PC-3 (cell line): Measurements from ENCODE around the gene C3AR1. TPM values are rescaled to one million over a fixed set of nuclear protein-coding genes. Genes with fewer than 3 reads are reported as not detected.

Experiments used
- ATAC-seq: fragments of 200-7000 bp; cut with Tn5 transposase; 2 replicates; pipeline ENCODE4 v1.9.1; 2020; ENCODE audit warnings: mild to moderate bottlenecking, moderate library complexity
- BruUV-seq: library from RNA; stranded (reverse); fragments of 400-500 nt; replicated peaks from 2 replicates; lab custom pipeline; 2021; lab: Mats Ljungman, UMichigan
- CTCF ChIA-PET: fragments of 300-600 bp; sonication (Branson Sonifier 250); formaldehyde crosslinking; loops from one replicate; lab custom pipeline; 2022; ENCODE audit warnings: antibody characterized with exemption; lab: Charles Lee
- POLR2A ChIA-PET: fragments of 300-600 bp; sonication (Branson Sonifier 250); formaldehyde crosslinking; loops from one replicate; lab custom pipeline; 2022; ENCODE audit warnings: antibody characterized with exemption; ENCODE audit not compliant: unreplicated experiment; lab: Charles Lee
- DNase-seq: peaks from one replicate; pipeline ENCODE4 v3.0.0-alpha.2; 2015
- H2AFZ ChIP-seq: fragments of 300-600 bp; sonication (generic); 2 replicates; pipeline ENCODE4 v1.6.0; 2016; ENCODE audit warnings: antibody characterized with exemption, low read length
- H3F3A ChIP-seq: fragments of 300-600 bp; sonication (generic); one replicate; pipeline ENCODE4 v1.6.0; 2017; ENCODE audit warnings: antibody characterized with exemption, low read length, control low read depth, mild to moderate bottlenecking; ENCODE audit not compliant: unreplicated experiment
- H3K27ac ChIP-seq: fragments of 300-600 bp; sonication (generic); 2 replicates; pipeline ENCODE4 v1.5.1; 2016; ENCODE audit warnings: mild to moderate bottlenecking, low read length
- H3K27me3 ChIP-seq: fragments of 300-600 bp; sonication (generic); 2 replicates; pipeline ENCODE4 v1.6.1; 2016; ENCODE audit warnings: low read length, mixed read lengths
- H3K36me3 ChIP-seq: fragments of 300-600 bp; sonication (generic); 2 replicates; pipeline ENCODE4 v1.6.1; 2016; ENCODE audit warnings: low read depth, mixed run types, low read length, mixed read lengths
- H3K4me1 ChIP-seq: fragments of 300-600 bp; sonication (generic); 2 replicates; pipeline ENCODE4 v1.5.1; 2016; ENCODE audit warnings: low read length; ENCODE audit not compliant: insufficient read depth
- H3K4me2 ChIP-seq: fragments of 300-600 bp; sonication (generic); 2 replicates; pipeline ENCODE4 v1.6.0; 2016; ENCODE audit warnings: low read length
- H3K4me3 ChIP-seq: fragments of 300-600 bp; sonication (generic); 2 replicates; pipeline ENCODE4 v1.5.1; 2016; ENCODE audit warnings: mild to moderate bottlenecking, low read length, mixed read lengths
- H3K79me2 ChIP-seq: fragments of 300-600 bp; sonication (generic); 2 replicates; pipeline ENCODE4 v1.6.1; 2017; ENCODE audit warnings: low read length, mixed read lengths
- H3K9ac ChIP-seq: fragments of 300-600 bp; sonication (generic); 2 replicates; pipeline ENCODE4 v1.6.0; 2016; ENCODE audit warnings: mild to moderate bottlenecking, low read length
- H3K9me2 ChIP-seq: fragments of 300-600 bp; sonication (generic); replicated peaks from 2 replicates; pipeline ENCODE4 v1.6.1; 2016; ENCODE audit warnings: mixed run types, low read length, mixed read lengths
- H3K9me3 ChIP-seq: fragments of 300-600 bp; sonication (generic); 2 replicates; pipeline ENCODE4 v1.6.1; 2016; ENCODE audit warnings: low read length, mixed read lengths
- H4K20me1 ChIP-seq: fragments of 300-600 bp; sonication (generic); 2 replicates; pipeline ENCODE4 v1.6.1; 2016; ENCODE audit warnings: low read length, mixed read lengths
- EZH2 ChIP-seq: fragments of 300-600 bp; sonication (generic); IDR thresholded peaks from one replicate; pipeline ENCODE4 v1.6.1; 2017; ENCODE audit warnings: antibody characterized with exemption, mild to moderate bottlenecking, low read length; ENCODE audit not compliant: unreplicated experiment
- EZH2phosphoT487 ChIP-seq: fragments of 300-600 bp; sonication (generic); IDR thresholded peaks from 2 replicates; pipeline ENCODE4 v1.6.1; 2018; ENCODE audit warnings: mild to moderate bottlenecking, antibody characterized with exemption, low read length, borderline replicate concordance
- intact Hi-C: fragments of 100-400 bp; cut with micrococcal nuclease; formaldehyde crosslinking; loops from 2 replicates; pipeline ENCODE4 v1.9.0; 2023
- total RNA-seq: library from RNA; depleted of rRNA; stranded (reverse); fragments of >200 nt; gene quantifications from 2 replicates; pipeline ENCODE4 v1.2.3, GENCODE V29; 2014
- TF ChIP-seq, protein P1 (sequence below): fragments of 300-600 bp; sonication (generic); conservative IDR thresholded peaks from 2 replicates; pipeline ENCODE4 v1.5.1; 2017; ENCODE audit warnings: antibody characterized with exemption, low read depth, mild to moderate bottlenecking, low read length

C3AR1 gene
- total RNA-seq, 1 experiment from 2014 or later, result not detected

DNA sequence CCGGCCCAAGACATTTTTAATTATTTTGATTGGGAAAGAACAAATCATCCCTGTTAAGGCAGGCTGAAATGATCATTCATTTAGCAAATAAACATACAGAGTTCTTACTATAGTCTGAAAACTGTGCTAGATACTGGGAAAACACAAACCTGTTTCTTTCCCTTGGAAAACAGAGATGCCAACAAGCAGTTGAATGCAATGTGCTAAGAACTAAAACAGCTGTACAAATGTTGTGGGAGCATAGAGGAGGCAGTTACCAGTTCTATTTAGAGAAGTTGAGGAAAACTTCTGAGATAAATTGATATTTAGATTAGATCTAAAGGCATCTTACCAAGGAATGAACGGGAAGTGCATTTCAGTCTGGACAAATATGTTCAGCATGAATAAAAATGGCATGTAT lies 12.8 kb upstream of the C3AR1 start:
- Histone ChIP-seq H3F3A (no peaks in the 10 kb centered on the region), H3K4me3 (no peak overlapping the region), H3K27ac (no peak overlapping the region), H3K9ac (no peak overlapping the region), H2AFZ (no peak overlapping the region), H4K20me1 (no peaks in the 10 kb centered on the region), H3K9me3 (no peaks in the 10 kb centered on the region), H3K4me2 (no peak overlapping the region), H3K79me2 (peaks cover 32% of the 10 kb centered on the region), H3K9me2 (no peaks in the 10 kb centered on the region), H3K27me3 (no peaks in the 10 kb centered on the region), H3K36me3 (no peaks in the 10 kb centered on the region), H3K4me1 (peaks cover 29% of the 10 kb centered on the region)
- DNase-seq (no peak), ATAC-seq (no peak)
- intact Hi-C loops, result loop anchor here (1.0 to 5.0 kb wide), 2 partner anchors 33 to 47 kb away; partner anchors contain the start of gene FOXJ2
- no TSS peak for BruUV-seq
- POLR2A ChIA-PET, result no interaction called here
- CTCF ChIA-PET, result interaction anchor here (0.6 to 2.4 kb wide), 2 partner anchors 33 to 389 kb away, joined by 3 to 23 read pairs; no protein-coding TSS in a partner anchor
- TF ChIP-seq EZH2phosphoT487, result no peak
- TF ChIP-seq, protein P1, sequence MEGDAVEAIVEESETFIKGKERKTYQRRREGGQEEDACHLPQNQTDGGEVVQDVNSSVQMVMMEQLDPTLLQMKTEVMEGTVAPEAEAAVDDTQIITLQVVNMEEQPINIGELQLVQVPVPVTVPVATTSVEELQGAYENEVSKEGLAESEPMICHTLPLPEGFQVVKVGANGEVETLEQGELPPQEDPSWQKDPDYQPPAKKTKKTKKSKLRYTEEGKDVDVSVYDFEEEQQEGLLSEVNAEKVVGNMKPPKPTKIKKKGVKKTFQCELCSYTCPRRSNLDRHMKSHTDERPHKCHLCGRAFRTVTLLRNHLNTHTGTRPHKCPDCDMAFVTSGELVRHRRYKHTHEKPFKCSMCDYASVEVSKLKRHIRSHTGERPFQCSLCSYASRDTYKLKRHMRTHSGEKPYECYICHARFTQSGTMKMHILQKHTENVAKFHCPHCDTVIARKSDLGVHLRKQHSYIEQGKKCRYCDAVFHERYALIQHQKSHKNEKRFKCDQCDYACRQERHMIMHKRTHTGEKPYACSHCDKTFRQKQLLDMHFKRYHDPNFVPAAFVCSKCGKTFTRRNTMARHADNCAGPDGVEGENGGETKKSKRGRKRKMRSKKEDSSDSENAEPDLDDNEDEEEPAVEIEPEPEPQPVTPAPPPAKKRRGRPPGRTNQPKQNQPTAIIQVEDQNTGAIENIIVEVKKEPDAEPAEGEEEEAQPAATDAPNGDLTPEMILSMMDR, result no peak
- no peak for TF ChIP-seq EZH2

DNA sequence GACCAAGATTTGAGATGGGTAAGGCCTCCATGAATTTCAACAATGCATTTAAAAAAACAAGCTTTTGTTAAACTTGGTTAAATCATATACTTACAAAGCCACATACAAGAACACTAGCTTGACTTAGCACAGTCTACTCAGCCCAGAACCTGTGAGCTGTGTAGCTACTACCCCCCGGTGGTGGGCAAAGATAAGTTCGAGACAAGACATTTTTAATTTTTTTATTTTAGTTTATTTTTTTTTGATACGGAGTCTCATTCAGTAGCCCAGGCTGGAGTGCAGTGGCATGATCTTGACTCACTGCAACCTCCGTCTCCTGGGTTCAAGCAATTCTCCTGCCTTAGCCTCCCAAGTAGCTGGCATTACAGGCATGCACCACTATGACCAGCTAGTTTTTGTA lies 12.2 kb upstream of the C3AR1 start:
- TF ChIP-seq EZH2phosphoT487, result no peak
- TF ChIP-seq, protein P1, result peak; percentile 38; the same call in 1 of the 2 replicates
- ATAC-seq (peak; percentile 29; the same call in 1 of the 2 replicates), DNase-seq (peak; percentile 29)
- H3K4me3 ChIP-seq, result no peak overlapping the region
- H3K9me3 ChIP-seq, result no peaks in the 10 kb centered on the region
- H2AFZ ChIP-seq, result no peak overlapping the region
- H3K9me2 ChIP-seq, result no peaks in the 10 kb centered on the region
- no TSS peak for BruUV-seq
- no peak overlapping the region for H3K4me2 ChIP-seq
- H3K27ac ChIP-seq, result no peak overlapping the region
- no peaks in the 10 kb centered on the region for H3K27me3 ChIP-seq
- H3K36me3 ChIP-seq, result no peaks in the 10 kb centered on the region
- H3F3A ChIP-seq, result no peaks in the 10 kb centered on the region
- no peaks in the 10 kb centered on the region for H4K20me1 ChIP-seq
- intact Hi-C loops, result loop anchor here (1.0 to 5.0 kb wide), 2 partner anchors 32 to 46 kb away; partner anchors contain the start of gene FOXJ2
- H3K9ac ChIP-seq, result no peak overlapping the region
- peaks cover 29% of the 10 kb centered on the region for H3K4me1 ChIP-seq
- peaks cover 27% of the 10 kb centered on the region for H3K79me2 ChIP-seq
- POLR2A ChIA-PET, result no interaction called here
- CTCF ChIA-PET, result interaction anchor here (0.6 to 2.4 kb wide), 4 partner anchors 22 to 388 kb away, joined by 3 to 23 read pairs (median 3); no protein-coding TSS in a partner anchor

DNA sequence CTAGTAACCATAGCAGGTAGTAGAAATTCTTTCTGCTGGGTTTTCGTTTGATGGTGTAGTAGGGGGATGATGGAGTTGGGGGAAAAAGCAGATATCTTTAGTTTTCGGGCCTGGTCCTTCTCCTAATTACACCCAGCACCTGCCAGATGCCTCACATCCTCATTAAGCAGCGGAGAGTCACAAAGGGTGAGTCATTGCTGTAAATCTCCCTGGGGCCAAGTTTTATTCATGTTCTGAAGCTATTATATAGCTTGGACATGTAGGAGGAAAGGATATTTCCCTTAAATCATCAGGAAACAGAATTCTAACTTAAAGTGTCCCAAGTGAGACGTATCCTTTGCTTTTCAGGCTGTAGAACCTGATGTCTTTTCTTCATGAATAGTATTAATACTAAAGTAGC lies 11.0 kb upstream of the C3AR1 start:
- Histone ChIP-seq H3K79me2 (peaks cover 15% of the 10 kb centered on the region), H3F3A (no peaks in the 10 kb centered on the region), H4K20me1 (no peaks in the 10 kb centered on the region), H2AFZ (no peak overlapping the region), H3K9ac (no peak overlapping the region), H3K9me3 (no peaks in the 10 kb centered on the region), H3K36me3 (no peaks in the 10 kb centered on the region), H3K9me2 (no peaks in the 10 kb centered on the region), H3K4me1 (peaks cover 24% of the 10 kb centered on the region), H3K4me2 (peak overlapping the region; percentile 30; the same call in 1 of the 2 replicates), H3K4me3 (no peak overlapping the region), H3K27me3 (no peaks in the 10 kb centered on the region), H3K27ac (no peak overlapping the region)
- ChIA-PET POLR2A (interaction anchor here (0.7 kb wide), 1 partner anchor 11 kb away, joined by 5 read pairs; no protein-coding TSS in a partner anchor), CTCF (interaction anchor here (0.5 to 2.4 kb wide), 2 partner anchors 31 to 40 kb away, joined by 3 to 23 read pairs; no protein-coding TSS in a partner anchor)
- TF ChIP-seq EZH2 (no peak), EZH2phosphoT487 (no peak)
- TF ChIP-seq, protein P1, result no peak
- DNase-seq (peak; percentile 65), ATAC-seq (peak; percentile 50)
- intact Hi-C loops, result loop anchor here (5.0 kb wide), 1 partner anchor 45 kb away; the partner anchor contains the start of gene FOXJ2
- BruUV-seq, result no TSS peak
